Rectal smooth muscle tissue (tissue), 1 donor: ENCODE measurements around the gene GMIP.

Source experiments
- H3K27ac ChIP-seq: one replicate; pipeline ENCODE4 v1.7.0; 2013; ENCODE audit warnings: low read depth, low read length, inconsistent platforms
- H3K27me3 ChIP-seq: one replicate; pipeline ENCODE4 v1.7.0; 2013; ENCODE audit warnings: low read length; ENCODE audit not compliant: control insufficient read depth, insufficient read depth
- H3K36me3 ChIP-seq: one replicate; pipeline ENCODE4 v1.7.0; 2013; ENCODE audit warnings: low read length; ENCODE audit not compliant: control insufficient read depth, insufficient read depth
- H3K4me1 ChIP-seq: one replicate; pipeline ENCODE4 v1.7.0; 2013; ENCODE audit warnings: low read length; ENCODE audit not compliant: control insufficient read depth, insufficient read depth
- H3K4me3 ChIP-seq: one replicate; pipeline ENCODE4 v1.7.0; 2013; ENCODE audit warnings: low read length
- H3K9ac ChIP-seq: one replicate; pipeline ENCODE4 v1.7.0; 2013; ENCODE audit warnings: low read length

Gene GMIP

GRCh38 chr19:19655641-19656343, 12.3 kb upstream of the GMIP start:
- Histone ChIP-seq H3K27ac (no peak overlapping the region), H3K9ac (no peak overlapping the region), H3K4me3 (no peak overlapping the region), H3K36me3 (peaks cover 77% of the 10 kb centered on the region), H3K27me3 (no peaks in the 10 kb centered on the region), H3K4me1 (no peaks in the 10 kb centered on the region)

GRCh38 chr19:19655051-19655594, 11.7 kb upstream of the GMIP start:
- Histone ChIP-seq H3K9ac (no peak overlapping the region), H3K27ac (no peak overlapping the region), H3K27me3 (no peaks in the 10 kb centered on the region), H3K4me1 (no peaks in the 10 kb centered on the region), H3K36me3 (peaks cover 84% of the 10 kb centered on the region), H3K4me3 (no peak overlapping the region)

- no peak overlapping the region for H3K9ac ChIP-seq
- H3K4me3 ChIP-seq = no peak overlapping the region
- no peaks in the 10 kb centered on the region for H3K4me1 ChIP-seq
- peaks cover 80% of the 10 kb centered on the region for H3K36me3 ChIP-seq
- H3K27me3 ChIP-seq = no peaks in the 10 kb centered on the region
- no peak overlapping the region for H3K27ac ChIP-seq
These were observed 11.0 kb upstream of the GMIP start for GRCh38 chr19:19654441-19654840.

DNA sequence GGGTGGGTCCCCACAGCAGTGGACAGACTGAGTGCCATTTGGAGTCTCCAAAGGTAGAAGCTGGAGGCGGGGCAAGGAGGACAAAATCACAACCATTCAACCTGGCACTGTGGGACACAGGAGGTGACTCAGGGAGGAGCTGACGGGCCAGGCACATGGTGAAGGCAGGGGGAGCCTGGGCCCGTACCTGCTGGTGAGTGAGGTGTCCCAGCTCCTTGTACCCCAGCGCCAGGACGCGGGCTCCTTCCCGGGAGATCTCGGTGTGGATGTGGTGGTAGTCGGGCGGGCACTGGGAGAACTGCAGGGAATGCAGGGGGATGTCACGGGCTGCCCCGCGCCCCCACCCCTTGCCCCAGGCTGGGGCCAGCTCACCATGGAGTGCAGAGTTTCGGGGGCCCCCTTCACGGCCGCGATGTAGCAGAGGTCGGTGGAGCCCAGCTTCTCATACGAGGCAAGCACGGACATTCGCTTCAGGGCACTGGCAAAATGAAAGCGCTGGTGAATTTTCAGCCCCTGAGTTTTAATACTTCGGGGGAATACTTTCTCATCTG, 10.2 kb upstream of the GMIP start:
- Histone ChIP-seq H3K36me3 (peaks cover 79% of the 10 kb centered on the region), H3K9ac (no peak overlapping the region), H3K4me1 (no peaks in the 10 kb centered on the region), H3K27me3 (no peaks in the 10 kb centered on the region), H3K4me3 (no peak overlapping the region), H3K27ac (no peak overlapping the region)

DNA sequence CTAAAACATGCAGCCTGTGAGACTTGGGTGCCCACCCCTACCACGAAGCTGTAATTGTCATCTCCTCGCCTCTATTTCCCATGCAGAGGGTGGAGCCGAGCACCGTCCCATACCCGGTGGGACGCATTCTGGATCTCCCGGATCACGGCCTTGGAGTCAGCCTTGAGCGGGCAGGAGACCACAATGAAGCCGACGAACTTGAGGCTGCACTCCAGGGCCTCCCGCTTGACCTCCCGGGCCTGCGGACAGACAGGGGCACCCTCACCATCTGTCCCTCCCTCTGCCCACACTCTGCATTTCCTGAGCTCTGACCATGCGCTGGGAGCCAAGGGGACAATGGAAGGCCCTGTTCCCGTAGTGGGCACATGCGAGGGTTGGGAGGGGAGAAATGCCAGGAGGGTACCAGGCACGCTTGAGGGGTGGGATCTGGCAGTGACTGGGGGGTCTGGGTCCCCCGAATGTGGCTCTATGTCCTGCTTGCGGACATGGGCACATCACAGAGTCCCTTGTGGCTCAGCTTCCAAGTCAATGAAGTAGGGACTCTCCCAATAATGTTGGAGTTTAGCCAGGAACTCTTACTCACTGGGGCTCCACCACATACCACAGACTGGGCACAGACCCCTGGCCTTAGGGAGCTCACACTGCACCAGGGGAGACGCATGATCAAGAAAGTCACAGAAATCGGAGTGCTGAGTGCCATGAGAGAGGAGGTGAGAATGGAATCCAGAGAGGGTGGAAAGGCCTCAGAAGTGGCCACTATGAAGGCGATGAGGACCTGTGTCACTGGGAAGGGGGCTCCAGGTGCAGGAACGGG, 9.2 kb upstream of the GMIP start:
- H3K36me3 ChIP-seq = peaks cover 71% of the 10 kb centered on the region
- H3K27me3 ChIP-seq = no peaks in the 10 kb centered on the region
- H3K4me1 ChIP-seq = no peaks in the 10 kb centered on the region
- no peak overlapping the region for H3K4me3 ChIP-seq
- no peak overlapping the region for H3K27ac ChIP-seq
- no peak overlapping the region for H3K9ac ChIP-seq

- Histone ChIP-seq H3K4me3 (no peak overlapping the region), H3K27me3 (no peaks in the 10 kb centered on the region), H3K36me3 (peaks cover 69% of the 10 kb centered on the region), H3K4me1 (no peaks in the 10 kb centered on the region), H3K9ac (no peak overlapping the region), H3K27ac (no peak overlapping the region)
These were observed 7.6 kb upstream of the GMIP start for GRCh38 chr19:19651076-19651475.

DNA sequence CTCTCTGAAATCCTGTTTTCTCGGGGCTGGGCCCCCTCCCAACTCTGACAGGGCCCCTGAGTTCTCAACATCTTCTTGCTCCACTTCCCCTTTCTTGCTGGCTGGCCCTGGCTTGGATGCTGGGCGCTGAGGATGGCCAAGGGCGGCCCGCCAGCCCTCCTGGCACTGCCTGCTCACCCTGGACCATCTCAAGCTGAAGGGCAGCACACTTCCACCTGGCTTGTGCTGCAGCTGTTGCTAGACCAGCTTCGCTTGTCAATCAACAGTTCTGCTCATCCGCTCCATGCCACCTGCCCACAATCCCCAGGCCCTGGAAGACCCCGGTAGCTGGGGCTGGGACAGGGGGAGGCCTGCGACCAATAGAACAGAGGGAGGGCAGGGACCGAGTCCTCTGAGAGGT, 6.9 kb upstream of the GMIP start:
- no peaks in the 10 kb centered on the region for H3K27me3 ChIP-seq
- no peak overlapping the region for H3K4me3 ChIP-seq
- no peaks in the 10 kb centered on the region for H3K4me1 ChIP-seq
- no peak overlapping the region for H3K9ac ChIP-seq
- H3K27ac ChIP-seq = no peak overlapping the region
- peaks cover 67% of the 10 kb centered on the region for H3K36me3 ChIP-seq

DNA sequence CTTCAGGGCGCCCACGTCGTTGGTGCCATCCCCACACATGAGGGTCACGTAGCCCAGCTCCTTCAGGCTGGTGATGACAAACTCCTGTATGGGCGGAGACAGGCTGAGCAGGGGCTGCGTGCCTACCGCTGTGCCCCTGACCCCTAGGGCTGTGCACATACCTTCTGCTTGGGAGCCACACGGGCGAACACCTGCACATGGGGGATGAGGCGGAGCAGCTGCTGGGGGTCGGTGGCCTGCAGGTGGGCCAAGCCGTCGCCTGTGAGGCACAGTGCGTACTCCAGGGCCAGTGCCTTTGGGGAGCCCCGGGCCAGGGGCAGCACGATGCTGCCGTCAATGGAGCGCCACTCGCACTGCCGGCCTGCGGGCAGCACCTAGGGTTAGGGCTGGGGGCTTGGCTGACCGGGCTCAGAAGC, 6.1 kb upstream of the GMIP start:
- no peak overlapping the region for H3K4me3 ChIP-seq
- H3K27me3 ChIP-seq = no peaks in the 10 kb centered on the region
- H3K27ac ChIP-seq = no peak overlapping the region
- H3K9ac ChIP-seq = no peak overlapping the region
- H3K36me3 ChIP-seq = peaks cover 63% of the 10 kb centered on the region
- H3K4me1 ChIP-seq = no peaks in the 10 kb centered on the region

GRCh38 chr19:19649155-19649554, 5.7 kb upstream of the GMIP start:
- Histone ChIP-seq H3K9ac (no peak overlapping the region), H3K4me3 (no peak overlapping the region), H3K27me3 (no peaks in the 10 kb centered on the region), H3K4me1 (no peaks in the 10 kb centered on the region), H3K27ac (no peak overlapping the region), H3K36me3 (peaks cover 60% of the 10 kb centered on the region)

- Histone ChIP-seq H3K27me3 (no peaks in the 10 kb centered on the region), H3K4me1 (no peaks in the 10 kb centered on the region), H3K36me3 (peaks cover 44% of the 10 kb centered on the region), H3K4me3 (no peak overlapping the region), H3K9ac (no peak overlapping the region), H3K27ac (no peak overlapping the region)
These were observed 3.8 kb upstream of the GMIP start for GRCh38 chr19:19647037-19647835.

DNA sequence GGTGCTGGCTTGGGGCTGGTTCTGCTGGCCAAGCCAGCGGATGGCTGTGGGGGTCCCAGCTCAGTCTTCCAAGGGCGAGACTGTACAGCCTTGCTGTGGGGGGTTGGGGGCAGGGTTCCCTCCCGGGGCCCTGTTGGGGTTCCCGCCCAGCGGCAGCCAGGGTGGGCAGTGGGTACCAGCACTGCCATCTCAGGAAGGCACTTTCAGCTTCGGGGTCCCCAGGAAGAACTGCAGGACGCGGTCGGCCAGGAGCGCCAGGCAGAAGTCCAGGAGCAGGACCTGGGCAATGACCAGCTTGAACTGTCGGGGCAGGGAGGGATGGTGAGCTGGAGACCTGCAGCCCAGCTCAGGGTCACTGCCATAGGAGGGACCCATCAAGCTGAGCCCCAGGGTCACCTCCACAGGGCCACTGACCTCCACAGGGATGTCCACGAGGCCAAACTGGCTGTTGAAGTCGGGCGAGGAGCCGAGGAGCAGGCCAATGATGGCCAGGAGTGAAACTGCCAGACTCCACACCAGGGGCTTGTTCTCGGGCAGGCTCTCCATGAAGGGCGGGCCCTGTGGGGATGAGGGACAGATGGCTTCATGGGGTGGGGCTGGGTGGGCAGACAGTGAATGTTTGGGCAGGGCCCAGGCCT, 1.9 kb upstream of the GMIP start:
- no peak overlapping the region for H3K4me3 ChIP-seq
- H3K27me3 ChIP-seq = no peaks in the 10 kb centered on the region
- H3K27ac ChIP-seq = no peak overlapping the region
- H3K36me3 ChIP-seq = peaks cover 27% of the 10 kb centered on the region
- H3K9ac ChIP-seq = no peak overlapping the region
- H3K4me1 ChIP-seq = no peaks in the 10 kb centered on the region

- no peak overlapping the region for H3K27ac ChIP-seq
- H3K27me3 ChIP-seq = no peaks in the 10 kb centered on the region
- H3K4me1 ChIP-seq = no peaks in the 10 kb centered on the region
- no peak overlapping the region for H3K9ac ChIP-seq
- H3K36me3 ChIP-seq = peaks cover 21% of the 10 kb centered on the region
- H3K4me3 ChIP-seq = peak overlapping the region; percentile 64
These were observed 564 bp upstream of the GMIP start for GRCh38 chr19:19644054-19644388.
